Gastrocnemius medialis (tissue), 4 donors: ENCODE results near the gene AGAP2. TPM values are rescaled to one million over a fixed set of nuclear protein-coding genes. Genes with fewer than 3 reads are reported as not detected.

Source experiments
- ATAC-seq, 2 donors: fragments of 150-250 bp; one replicate each; pipeline ENCODE4 v1.9.1; 2016
- DNase-seq, 2 donors: peaks; one replicate each; pipeline ENCODE4 v3.0.0-alpha.2; 2019
- H3K27ac ChIP-seq, 4 donors: fragments of 200-600 bp; sonication (generic); 1 replicate in 1 of 4; 2 replicates in 3 of 4; pipeline ENCODE4 v1.5.1; 2016 to 2018; ENCODE audit warnings: mild to moderate bottlenecking in 2 of 4, moderate library complexity in 1 of 4
- H3K27me3 ChIP-seq, 3 donors: fragments of 200-600 bp; sonication (generic) in 2 of 3; 1 replicate in 1 of 3; 2 replicates in 2 of 3; pipeline versions ENCODE4 v1.5.1 to v1.6.0; 2016 to 2019; ENCODE audit warnings: mild to moderate bottlenecking in 1 of 3, moderate library complexity in 1 of 3
- H3K36me3 ChIP-seq, 2 donors: fragments of 200-600 bp; sonication (generic) in 1 of 2; one replicate each; pipeline ENCODE4 v1.5.1; 2017 to 2018
- H3K4me1 ChIP-seq, 2 donors: fragments of 200-600 bp; sonication (generic) in 1 of 2; one replicate each; pipeline ENCODE4 v1.5.1; 2016 to 2017; ENCODE audit warnings: mild to moderate bottlenecking in 2 of 2
- H3K4me3 ChIP-seq, 4 donors: fragments of 200-600 bp; sonication (generic) in 3 of 4; 1 replicate in 1 of 4; 2 replicates in 3 of 4; pipeline ENCODE4 v1.5.1; 2016 to 2019; ENCODE audit warnings: mild to moderate bottlenecking in 2 of 4
- H3K9me3 ChIP-seq, 3 donors: fragments of 200-600 bp; sonication (generic) in 2 of 3; 1 replicate in 1 of 3; 2 replicates in 2 of 3; pipeline ENCODE4 v1.5.1; 2016 to 2019
- CTCF ChIP-seq, 5 experiments: fragments of 450-650 bp in 3 of 5; fragments of 200-600 bp in 2 of 5; sonication (generic) in 2 of 5; IDR thresholded peaks in 4 of 5; conservative IDR thresholded peaks in 1 of 5; 1 replicate in 4 of 5; 2 replicates in 1 of 5; pipeline ENCODE4 v1.5.1; 2016 to 2019; ENCODE audit warnings: antibody characterized with exemption in 5 of 5, mild to moderate bottlenecking in 3 of 5, moderate library complexity in 3 of 5
- POLR2A ChIP-seq, 2 donors: fragments of 450-650 bp; IDR thresholded peaks; one replicate each; pipeline ENCODE4 v1.6.1; 2017; ENCODE audit warnings: antibody characterized with exemption in 2 of 2, mild to moderate bottlenecking in 2 of 2, moderate library complexity in 2 of 2
- in situ Hi-C, 4 donors: fragments of 200-750 bp; cut with MboI; loops; one replicate each; pipeline versions ENCODE4 v1.15.0 to v1.8.0; 2017; ENCODE audit warnings: low sequenced_read_pairs in 4 of 4
- intact Hi-C: fragments of 100-400 bp; cut with DNase I; formaldehyde crosslinking; loops from one replicate; pipeline ENCODE4 v1.15.1; 2023; ENCODE audit warnings: low total_unique reads
- total RNA-seq, 4 donors: library from RNA; depleted of rRNA; stranded (reverse); fragments of >200 nt; gene quantifications; one replicate each; pipeline versions ENCODE4 v1.1.0 to v1.2.3, GENCODE V29; 2016

The AGAP2 gene
- total RNA-seq, 4 donors from 2014 or later: 1.8 to 5.4 (median 3.7) TPM

- Histone ChIP-seq H3K36me3 (no peaks in the 10 kb centered on the region), H3K27ac (no peak overlapping the region), H3K27me3 (peaks cover 34 to 37% (median 36%) of the 10 kb centered on the region in 3 donors), H3K4me3 (no peak overlapping the region), H3K9me3 (no peaks in the 10 kb centered on the region), H3K4me1 (peaks cover 0 to 17% of the 10 kb centered on the region in 2 donors)
- intact Hi-C loops: no loop called here
- in situ Hi-C loops: no loop called here
- TF ChIP-seq CTCF (IDR thresholded peaks at IDR 0.05 in 4 of 5, conservative IDR thresholded peaks at IDR 0.05 in 1 of 5): no peak
- no peak for TF ChIP-seq POLR2A (IDR thresholded peaks at IDR 0.05)
- no peak for DNase-seq
- no peak for ATAC-seq
Observed at GRCh38 chr12:57732270-57732669, 6.3 kb downstream of the AGAP2 start.

- Histone ChIP-seq H3K9me3 (no peaks in the 10 kb centered on the region), H3K4me3 (no peak overlapping the region), H3K36me3 (no peaks in the 10 kb centered on the region), H3K27ac (no peak overlapping the region), H3K27me3 (peaks cover 33 to 36% (median 35%) of the 10 kb centered on the region in 3 donors), H3K4me1 (peaks cover 0 to 22% of the 10 kb centered on the region in 2 donors)
- no peak for DNase-seq
- intact Hi-C loops: no loop called here
- no peak for ATAC-seq
- in situ Hi-C loops: no loop called here
- TF ChIP-seq CTCF (IDR thresholded peaks at IDR 0.05 in 4 of 5, conservative IDR thresholded peaks at IDR 0.05 in 1 of 5) (no peak), POLR2A (IDR thresholded peaks at IDR 0.05) (no peak)
Observed at GRCh38 chr12:57731411-57732080, 7.0 kb downstream of the AGAP2 start.

GRCh38 chr12:57730336-57731067 is 8.0 kb downstream of the AGAP2 start:
- TF ChIP-seq POLR2A (IDR thresholded peaks at IDR 0.05): no peak
- no peak for TF ChIP-seq CTCF (IDR thresholded peaks at IDR 0.05 in 4 of 5, conservative IDR thresholded peaks at IDR 0.05 in 1 of 5)
- peaks cover 4 to 21% of the 10 kb centered on the region in 2 donors for H3K4me1 ChIP-seq
- in situ Hi-C loops: no loop called here
- intact Hi-C loops: no loop called here
- H3K9me3 ChIP-seq: no peaks in the 10 kb centered on the region
- DNase-seq (no peak), ATAC-seq (no peak)
- H3K27me3 ChIP-seq: peaks cover 29 to 34% (median 33%) of the 10 kb centered on the region in 3 donors
- no peak overlapping the region for H3K4me3 ChIP-seq
- no peaks in the 10 kb centered on the region for H3K36me3 ChIP-seq
- no peak overlapping the region for H3K27ac ChIP-seq

- TF ChIP-seq POLR2A (IDR thresholded peaks at IDR 0.05) (no peak), CTCF (IDR thresholded peaks at IDR 0.05 in 4 of 5, conservative IDR thresholded peaks at IDR 0.05 in 1 of 5) (no peak)
Observed at GRCh38 chr12:57729321-57729844, 9.2 kb downstream of the AGAP2 start.

More at GRCh38 chr12:57729321-57729844, 9.2 kb downstream of the AGAP2 start:
- intact Hi-C loops: no loop called here
- in situ Hi-C loops: no loop called here
- no peaks in the 10 kb centered on the region for H3K9me3 ChIP-seq
- ATAC-seq (no peak), DNase-seq (no peak)
- H3K4me3 ChIP-seq: no peak overlapping the region
- peaks cover 4 to 19% of the 10 kb centered on the region in 2 donors for H3K4me1 ChIP-seq
- H3K36me3 ChIP-seq: no peaks in the 10 kb centered on the region
- H3K27ac ChIP-seq: no peak overlapping the region
- H3K27me3 ChIP-seq: peaks cover 34 to 40% (median 39%) of the 10 kb centered on the region in 3 donors
